SIG-M5 treated with dmso at 0.1 percent for 504 hours (cell line): ENCODE results near the gene CROCC2.

ENCODE experiments used
- DNase-seq: peaks from one replicate; lab custom pipeline; 2025; ENCODE audit not compliant: unreplicated experiment; lab: John Stamatoyannopoulos, UW

Gene CROCC2

DNA sequence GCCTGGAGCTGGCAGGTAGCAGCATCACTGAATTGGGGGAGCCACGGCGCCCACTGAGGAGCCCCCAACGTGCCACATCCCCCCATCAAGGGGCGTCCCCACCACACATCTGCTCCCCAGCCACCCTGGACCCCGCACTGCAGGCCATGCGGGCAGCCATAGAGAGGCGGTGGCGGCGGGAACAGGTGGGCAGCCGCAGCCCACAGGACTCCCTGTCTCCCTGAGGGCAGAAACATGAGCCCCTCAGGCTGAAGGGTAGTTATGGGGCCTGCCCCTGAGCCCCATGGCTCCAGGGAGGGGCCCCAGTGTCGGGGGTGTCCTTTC lies 26.6 kb downstream of the CROCC2 start:
- no peak for DNase-seq

DNA sequence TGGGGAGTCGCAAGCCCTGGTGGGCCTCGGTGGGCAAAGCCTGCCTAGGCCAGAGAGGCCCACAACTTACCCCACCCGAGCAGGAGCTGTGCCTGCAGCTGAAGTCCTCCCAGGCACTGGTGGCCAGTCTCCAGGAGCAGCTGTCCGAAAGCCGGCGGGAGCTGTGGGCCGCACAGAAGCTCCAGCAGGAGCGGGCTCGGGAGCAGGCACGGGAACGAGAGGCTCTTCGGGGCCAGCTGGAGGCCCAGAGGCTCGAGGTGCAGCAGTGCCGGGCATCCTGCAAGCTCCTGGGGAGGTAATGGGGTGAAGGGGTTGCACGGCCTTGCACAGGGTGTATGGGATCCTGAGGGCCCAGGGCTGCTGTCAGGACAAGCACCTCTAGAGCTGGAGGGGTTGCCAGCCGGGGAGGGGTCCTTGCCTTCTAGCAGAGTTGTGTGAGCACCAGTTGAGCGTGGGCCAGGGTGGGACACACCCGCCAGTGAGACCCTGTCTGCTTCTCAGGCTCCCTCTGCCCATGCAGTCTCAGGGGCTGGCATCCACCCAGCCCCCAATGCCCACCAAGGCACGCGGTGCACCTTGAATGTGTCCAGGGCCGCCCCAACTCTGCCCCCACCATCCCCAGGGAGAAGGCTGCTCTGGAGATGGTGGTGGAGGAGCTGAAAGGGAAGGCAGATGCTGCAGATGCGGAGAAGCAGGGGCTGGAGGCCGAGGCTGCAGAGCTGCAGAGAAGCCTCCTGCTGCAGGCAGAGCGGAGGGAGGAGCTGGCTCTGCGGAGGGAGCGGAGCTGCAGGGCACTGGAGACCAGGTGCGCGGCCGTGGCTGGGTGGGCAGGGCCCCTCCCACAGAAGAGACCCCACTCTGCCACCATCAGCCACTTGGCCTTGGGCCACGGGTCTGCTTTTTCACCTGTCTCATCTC lies 27.2 kb downstream of the CROCC2 start:
- no peak for DNase-seq

DNA sequence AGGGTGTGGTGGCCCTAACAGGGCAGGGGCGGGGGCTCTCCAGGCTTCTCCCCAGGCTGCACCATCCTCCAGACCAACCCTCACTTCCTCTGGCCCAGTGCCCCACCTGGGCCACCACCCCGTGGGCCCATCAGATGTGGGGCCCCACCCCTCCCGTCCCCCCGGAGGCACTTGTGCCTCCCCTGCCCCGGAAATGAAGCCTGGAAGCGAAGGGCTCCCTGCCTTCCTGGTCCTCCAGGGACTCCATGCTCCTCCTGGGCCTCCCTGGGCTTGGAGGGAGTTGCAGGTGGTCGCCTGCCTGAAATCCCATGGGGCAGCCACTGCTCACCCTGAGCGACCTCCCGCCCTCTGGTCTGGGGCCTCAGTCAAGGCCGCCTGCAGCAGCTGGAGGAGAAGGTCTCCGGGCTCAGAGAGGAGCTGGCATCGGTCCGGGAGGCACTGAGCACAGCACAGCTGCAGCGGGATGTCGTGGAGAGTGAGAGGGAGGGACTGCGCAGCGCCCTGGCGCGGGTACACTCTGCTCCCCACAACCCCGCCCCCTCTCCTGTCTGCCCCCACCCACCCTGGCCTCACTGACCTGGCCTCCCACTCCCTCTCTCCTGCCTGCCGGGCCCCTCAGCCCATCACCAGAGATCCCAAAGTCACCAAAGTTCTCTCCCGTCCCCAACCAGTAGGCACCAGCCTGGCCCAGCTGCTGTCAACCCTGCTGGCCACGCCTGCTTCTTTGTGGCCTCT lies 28.0 kb downstream of the CROCC2 start:
- DNase-seq: no peak

DNA sequence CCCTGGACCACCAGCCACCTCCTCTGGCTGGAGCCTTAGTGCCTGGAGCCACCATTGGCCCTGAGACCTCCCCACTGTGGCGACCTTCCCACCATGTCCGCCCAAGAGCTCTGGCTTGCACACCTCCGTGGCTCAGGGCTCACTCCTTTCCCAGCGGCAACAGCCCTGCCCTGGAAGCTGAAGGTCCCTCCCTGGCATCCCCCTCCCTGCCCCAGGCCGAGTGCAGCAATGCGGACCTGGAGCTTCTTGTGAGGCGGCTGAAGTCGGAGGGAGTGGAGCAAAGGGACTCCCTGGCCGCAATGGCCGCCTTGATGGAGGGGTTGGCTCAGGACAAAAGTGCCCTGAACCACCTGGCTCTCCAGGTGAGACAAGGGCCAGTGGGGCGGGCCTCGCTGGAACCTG lies 28.6 kb downstream of the CROCC2 start:
- no peak for DNase-seq

DNA sequence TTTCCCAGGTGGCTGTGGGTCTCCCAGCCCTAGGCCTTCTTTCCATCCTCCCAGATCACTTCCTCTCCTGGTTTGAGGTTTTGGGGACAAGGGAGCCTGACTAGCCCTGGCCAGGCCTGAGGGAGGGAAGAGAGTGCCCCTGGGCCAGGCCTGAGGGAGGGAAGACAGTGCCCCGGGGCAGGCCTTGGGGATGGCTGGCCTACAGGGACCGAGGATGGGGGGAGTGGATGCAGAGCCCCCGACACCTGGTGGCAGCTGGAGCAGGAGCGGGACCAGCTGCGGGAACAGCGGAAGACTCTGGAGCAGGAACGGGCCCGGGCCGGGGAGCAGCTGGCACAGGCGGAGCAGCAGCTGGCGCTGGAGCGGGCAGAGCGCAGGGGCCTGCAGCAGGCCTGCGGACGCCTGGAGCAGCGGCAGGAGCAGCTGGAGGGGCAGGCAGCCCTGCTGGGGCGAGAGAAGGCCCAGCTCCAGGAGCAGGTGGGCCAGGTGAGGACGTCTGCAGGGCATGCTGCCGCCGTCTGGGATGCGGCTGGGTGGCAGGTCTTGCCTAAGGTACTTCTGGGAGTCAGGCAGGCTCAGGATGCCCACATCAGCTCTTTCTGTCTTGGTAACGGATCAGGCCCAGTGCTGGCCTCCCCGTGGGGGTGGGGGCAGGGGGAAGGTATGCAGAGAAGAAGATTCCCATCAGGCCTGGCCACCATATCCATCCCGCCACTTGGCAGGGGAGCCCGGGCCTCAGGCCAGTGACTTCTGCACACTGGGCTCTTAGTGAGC lies 29.2 kb downstream of the CROCC2 start:
- DNase-seq: no peak

DNA sequence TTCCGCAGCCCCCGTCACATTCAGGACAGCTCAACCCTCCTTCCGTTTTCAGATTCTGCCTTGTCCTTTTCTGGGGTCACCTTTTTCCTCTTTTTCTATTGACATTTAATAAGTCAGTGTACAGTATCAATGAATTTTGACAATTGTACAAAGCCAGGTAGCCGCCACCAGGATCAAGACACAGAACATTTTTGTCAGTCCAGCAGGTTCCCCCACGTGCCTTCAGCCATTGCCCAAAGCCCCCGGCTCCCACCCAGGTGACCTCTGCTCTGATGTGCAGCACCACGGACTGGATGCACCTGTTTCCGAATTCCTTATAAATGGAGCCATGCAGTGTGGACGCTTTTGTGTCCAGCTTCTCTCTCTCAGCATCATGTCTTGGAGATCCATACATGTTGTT lies 30.0 kb downstream of the CROCC2 start:
- no peak for DNase-seq

DNA sequence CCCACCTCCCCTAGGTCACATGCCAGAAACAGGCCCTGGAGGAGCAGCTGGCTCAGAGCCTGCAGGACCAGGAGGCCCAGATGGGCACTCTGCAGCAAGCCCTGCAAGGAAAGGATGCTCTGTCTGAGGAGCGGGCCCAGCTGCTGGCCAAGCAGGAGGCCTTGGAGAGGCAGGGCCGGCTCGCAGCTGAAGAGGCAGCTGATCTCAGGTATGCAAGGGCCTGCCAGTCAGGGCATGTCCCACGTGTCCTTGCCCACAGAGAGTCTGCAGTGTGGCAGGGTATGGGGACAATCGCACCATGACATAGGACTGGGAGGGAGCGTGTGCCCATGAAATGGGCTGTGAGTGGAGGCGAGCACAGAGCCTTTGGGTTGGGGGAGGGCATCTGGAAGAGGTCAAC lies 39.9 kb downstream of the CROCC2 start:
- no peak for DNase-seq

DNA sequence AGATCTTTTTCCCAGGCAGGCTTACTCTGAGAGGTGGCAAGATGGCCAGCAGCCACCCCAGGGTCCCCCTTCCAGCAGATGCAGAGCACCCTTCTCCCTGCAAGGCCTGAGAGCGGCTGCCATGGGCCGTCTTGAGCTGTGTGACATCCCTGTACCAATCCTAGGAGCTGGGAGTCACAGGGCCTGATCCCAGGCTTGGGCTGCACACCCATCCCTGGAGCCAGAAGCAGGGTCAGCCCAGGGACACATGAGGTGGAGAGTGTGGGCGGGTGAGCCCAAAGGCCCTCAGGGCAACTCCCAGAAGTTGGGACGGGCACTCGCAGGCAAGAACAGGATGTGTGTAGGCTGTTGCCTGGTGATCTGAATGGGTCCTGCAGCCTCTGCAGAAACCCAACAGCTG lies 40.5 kb downstream of the CROCC2 start:
- DNase-seq: no peak

DNA sequence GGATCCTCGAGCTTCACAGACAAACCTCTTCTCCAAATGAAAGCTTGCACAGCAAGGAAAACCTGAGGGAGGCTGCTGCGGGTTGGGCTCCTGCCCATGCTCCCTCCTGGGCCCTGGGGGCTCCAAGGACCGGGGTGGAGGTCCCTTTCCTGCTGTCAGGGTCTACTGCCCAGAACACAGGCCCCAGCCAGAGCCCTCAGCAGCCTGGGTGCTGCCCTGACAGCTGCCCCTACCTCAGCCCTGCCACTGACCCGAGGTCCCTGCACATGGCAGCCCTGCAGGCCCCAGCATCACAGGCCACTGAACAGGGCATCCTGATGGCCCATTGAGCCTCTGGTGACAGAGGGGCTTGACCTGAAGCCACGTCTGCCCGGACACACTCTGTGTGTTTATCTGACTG lies 41.0 kb downstream of the CROCC2 start:
- no peak for DNase-seq

DNA sequence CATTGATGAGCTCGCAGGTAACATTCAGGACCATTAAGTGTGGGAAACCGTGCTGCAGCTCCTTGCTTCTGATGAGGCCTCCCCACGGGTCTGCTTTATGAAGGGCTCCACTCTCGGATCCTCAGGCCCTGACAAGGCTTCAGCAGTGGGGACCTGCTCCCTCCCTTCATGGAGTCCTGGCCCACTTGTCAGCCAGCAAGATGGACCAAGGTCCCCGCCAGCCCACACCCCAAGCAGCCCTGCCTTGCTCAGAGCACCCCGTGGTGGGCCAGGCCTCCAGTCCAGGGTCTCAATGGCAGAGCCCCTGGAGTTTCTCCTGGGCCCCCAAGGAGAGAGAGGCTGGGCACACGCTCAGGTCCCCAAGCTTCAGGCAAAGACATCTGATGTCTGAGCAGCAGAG lies 41.5 kb downstream of the CROCC2 start:
- DNase-seq: no peak

DNA sequence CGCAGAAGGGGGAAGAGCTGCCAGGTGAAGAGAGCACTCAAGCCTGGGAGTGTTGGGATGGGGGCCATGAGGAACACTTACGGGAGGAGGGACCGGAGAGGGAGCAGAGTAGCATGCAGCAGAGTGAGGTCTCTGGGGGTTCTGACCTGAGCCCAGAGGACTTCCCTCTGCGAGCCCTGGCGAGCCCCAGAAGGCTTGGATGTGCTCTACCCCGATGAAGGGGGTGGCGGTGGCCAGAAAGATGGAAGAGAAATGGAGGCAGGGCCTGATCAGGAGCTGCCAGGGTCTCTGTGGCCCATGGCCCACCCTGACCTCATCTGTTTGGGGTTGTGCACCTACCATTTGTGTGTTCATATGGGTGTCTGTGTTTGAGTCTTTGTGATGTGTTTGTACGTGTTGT lies 42.0 kb downstream of the CROCC2 start:
- no peak for DNase-seq

DNA sequence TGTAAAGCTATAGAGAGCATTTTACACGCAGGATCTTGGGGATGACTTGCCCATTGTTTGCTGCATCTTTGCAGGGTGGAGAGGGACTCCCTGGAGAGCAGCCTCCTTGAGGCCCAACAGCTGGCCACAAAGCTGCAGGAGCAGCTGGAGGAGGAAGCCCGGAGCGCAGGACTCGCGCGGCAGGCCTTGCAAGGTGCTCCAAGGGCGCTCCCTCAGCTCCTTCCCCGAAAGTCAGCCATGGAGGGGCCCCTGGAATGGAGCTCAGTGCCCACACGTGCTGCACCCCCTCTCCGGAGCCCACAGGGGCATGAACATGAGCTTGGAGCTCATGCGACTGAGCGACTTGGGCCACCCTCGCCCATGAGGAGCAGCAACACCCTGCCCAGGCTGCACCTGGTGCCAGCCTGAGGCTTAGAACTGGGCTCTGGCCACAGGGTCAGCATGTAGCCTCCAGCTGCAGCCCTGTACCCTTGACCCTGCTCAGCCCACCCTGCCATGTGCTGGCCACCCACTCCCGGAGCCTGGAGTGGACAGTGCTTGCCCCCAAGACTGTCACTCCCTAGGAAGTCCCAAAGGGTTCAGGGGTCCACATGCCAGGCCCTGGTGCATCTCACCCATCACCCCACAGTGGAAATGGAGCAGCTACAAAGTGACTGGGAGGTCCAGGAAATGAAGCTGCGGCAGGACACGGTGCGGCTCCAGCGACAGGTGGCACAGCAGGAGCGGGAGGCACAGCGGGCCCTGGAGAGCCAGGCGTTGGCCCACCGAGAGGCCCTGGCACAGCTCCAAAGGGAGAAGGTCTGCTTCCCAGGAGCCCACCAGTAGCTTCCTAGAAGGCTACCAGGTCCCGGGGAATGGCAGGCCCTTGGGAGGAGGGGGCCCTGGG lies 43.0 kb downstream of the CROCC2 start:
- no peak for DNase-seq

DNA sequence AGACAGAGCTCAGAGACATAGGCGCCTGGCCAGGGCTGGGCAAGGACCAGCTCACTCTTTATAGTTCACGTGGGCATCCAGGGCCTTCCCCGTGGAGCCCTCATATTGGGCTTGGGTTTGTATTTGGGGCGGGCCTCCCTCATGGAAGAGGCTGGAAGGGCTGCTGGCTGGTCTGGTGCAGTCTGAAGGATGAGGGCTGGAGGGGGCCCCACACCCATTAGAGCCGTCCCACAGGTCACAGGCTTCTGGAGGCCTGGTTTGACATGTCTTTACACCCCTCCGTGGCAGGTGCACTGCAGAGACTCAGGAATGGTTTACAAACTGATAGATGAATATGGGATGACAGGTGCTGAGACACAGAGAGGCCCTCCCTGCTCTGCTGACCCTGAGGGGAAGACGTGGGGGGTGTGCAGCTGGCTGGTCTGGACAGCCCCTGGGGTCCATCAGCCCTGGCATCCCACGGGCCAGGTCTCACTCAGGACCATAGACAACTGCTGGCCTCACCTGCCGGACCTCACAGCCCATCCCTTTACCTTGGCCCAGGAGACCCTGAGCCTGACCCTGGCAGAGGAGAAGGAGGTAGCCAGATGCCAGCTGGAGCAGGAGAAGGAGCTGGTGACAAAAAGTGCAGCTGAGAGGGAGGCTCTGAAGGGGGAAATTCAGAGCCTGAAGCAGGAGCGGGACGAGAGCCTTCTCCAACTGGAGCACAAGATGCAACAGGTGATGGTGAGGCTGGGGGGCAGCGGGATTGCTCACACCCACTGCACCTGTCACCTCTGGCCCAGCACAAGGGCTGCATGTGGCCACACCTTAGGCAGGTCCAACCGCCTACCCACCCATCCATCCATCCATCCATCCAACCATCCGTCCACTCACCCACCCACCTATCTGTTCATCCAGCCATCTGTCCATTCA lies 43.9 kb downstream of the CROCC2 start:
- no peak for DNase-seq

DNA sequence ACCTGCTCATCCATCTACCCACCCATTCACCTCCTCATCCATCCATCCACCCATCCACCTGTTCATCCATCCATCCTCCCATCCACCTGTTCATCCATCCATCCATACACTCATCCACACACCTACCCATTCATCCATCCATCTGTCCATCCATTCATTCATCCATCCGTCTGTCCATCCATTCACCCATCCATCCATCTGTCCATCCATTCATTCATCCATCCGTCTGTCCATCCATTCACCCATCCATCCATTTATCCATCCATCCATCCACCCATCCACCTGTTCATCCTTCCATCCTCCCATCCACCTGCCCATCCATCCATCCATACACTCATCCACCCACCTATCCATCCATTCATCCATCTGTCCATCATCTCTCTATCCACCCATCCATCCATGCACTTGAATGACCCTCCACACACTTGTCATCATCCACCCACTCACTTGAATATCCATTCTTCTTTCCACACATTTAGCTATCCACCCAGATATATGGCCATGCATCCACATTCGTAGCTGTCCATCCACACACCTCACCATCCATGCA lies 45.0 kb downstream of the CROCC2 start:
- DNase-seq: no peak

DNA sequence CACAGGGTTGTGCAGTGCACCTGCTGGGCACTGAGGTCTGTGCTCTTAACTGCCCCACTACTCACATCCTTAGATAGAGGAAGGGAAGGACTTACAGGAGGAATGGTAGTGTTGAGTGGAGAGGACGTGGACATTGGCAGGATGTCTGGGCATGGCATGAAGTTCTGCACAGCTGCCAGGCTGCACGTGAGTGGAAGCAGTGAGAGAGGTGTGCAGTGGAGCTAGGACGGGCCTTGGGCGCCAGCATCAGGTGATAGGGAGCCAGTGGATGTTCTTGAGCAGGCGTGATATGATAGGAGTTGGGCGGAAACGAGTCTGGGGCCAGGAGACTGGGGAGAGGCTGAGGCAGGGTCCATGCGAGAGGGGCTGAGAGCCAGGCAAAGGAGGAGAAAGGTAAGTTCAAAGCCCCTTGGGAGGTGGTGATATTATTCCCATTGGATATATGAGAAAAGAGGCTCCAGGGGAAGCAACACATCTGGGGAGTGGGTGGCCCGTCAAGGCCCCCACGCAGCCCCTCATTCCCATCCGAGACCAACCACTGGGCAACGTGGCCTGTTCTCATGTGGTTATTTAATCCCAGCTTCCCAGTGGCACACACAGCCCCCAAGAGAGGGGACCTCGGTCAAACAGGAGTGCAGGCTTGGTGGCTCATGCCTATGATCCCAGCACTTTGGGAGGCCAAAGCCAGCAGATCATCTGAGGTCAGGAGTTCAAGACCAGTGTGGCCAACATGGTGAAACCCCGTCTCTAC lies 46.5 kb downstream of the CROCC2 start:
- no peak for DNase-seq

DNA sequence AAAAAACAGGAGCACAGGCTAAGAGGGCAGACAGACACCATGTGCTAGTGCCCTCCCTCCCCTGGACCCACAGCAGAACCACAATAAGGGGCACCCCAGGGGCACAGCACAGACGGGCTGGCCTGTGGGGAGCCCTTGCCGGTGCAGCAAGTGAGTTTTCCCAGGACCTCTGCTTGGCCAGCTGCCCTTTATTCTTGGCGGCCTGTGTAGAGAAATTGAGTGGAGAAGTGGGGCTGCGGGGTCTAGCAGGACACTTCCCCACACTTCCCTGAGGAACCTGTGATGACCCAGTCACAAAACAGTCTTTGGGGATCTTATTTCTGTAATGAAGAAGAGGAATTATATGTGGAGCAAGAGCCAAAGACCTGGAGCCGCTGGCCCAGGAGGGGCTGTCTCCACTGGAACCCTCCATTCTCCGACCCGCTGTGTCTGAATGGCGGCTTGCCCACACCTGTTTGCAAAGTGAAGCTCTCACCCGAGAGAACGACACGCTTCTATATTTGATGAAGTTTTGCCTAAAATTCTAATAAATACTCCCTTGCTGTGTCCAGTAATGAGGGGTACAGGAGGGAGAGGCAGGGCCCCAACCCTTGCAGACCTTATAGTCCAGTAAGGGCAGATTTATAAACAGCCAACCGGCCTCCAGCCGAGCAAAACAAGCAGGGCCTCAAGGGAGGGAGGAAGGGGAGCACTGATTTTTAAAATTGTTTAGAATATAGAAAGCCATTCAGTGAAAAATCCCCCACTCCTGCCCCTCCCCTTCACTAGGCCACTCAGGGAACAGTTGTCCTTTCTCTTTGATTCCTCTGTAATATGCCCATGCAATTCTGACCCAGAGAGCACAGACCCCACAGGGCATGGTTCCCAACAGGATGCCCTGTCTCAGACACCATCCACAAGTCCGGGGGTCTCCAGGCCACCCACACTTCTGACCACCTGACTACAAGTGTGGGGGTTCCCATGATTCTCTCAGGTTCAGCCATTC lies 47.6 kb downstream of the CROCC2 start:
- no peak for DNase-seq

DNA sequence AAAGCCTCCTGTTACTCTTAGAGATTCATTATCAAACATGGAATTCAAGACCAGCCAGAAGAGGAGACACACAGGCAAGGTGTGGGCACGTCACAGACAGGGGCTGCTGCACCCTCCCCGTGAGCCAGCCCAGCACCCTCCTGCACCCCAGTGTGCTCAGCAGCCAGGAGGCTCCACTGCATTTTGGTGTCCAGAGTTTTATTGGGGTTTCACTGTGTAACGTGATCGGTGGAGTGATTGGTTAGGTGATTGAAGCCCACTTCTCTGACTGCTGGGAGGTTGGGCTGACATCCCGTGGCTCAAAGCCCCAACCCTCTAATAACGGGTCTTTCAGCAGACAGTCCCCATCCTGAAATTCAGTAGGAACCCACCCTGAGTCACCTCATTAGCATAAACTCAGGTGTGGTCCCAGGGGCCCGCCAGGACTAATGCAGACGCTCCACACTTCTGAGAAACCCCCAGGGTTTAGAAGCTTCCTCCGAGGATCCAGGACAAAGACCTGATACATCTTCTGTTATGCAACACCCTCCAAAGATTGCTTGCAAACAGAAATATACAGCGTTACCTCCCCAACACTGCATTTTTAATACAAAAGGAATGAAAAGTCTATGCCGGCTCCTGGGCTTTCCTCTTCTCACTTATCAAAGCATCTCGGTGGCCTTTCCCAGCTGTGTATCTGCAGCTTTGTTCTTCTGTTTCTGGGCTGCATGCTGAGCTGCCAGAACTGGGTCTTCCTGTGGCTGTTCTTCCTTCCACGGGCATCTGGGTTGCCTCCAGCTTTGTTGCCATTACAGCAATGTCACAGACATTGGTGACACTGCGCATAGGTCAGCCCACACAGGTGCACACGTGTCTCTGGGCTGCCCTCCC lies 48.5 kb downstream of the CROCC2 start:
- DNase-seq: no peak
